HFF-Myc (cell line): ENCODE data around the gene ZNRF1.

ENCODE experiments used
- DNase-seq: peaks from one replicate; pipeline ENCODE4 v3.0.0-alpha.2; 2011; ENCODE audit warnings: low read depth; ENCODE audit errors: extremely low read depth
- H3K4me3 ChIP-seq: replicated peaks from 2 replicates; pipeline ENCODE4 v1.5.1; 2011; ENCODE audit warnings: low read depth, mild to moderate bottlenecking, control low read depth, low read length
- CTCF ChIP-seq: IDR thresholded peaks from 2 replicates; pipeline ENCODE4 v1.5.1; 2012; ENCODE audit warnings: mild to moderate bottlenecking, low read depth, low read length, control low read depth; ENCODE audit errors: missing control alignments

ZNRF1 gene

DNA sequence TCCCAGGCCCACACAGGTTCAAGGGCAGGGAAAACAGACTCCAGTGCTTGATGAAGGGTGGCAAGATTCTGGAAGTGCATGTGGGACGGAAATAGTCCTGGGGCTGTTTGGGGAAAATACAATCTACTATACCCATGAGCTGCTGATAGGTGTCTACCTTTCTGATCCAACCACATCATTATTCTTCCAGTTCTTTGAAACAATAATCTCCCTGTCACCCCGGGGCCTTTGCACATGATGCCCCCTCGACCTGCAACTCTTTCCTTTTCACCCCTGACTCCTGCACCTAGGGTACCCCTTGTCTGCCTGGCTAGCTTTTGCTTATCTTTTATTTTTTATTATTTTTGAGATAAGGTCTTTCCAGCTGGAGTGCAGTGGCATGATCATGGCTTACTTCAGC is 72.8 kb downstream of the ZNRF1 start:
- DNase-seq = no peak
- H3K4me3 ChIP-seq = no peak overlapping the region
- no peak for TF ChIP-seq CTCF

- H3K4me3 ChIP-seq = no peak overlapping the region
- no peak for TF ChIP-seq CTCF
- DNase-seq = no peak
Observed at GRCh38 chr16:75072239-75072947, 73.6 kb downstream of the ZNRF1 start.

GRCh38 chr16:75073545-75074303 is 74.9 kb downstream of the ZNRF1 start:
- H3K4me3 ChIP-seq = no peak overlapping the region
- no peak for TF ChIP-seq CTCF
- no peak for DNase-seq

DNA sequence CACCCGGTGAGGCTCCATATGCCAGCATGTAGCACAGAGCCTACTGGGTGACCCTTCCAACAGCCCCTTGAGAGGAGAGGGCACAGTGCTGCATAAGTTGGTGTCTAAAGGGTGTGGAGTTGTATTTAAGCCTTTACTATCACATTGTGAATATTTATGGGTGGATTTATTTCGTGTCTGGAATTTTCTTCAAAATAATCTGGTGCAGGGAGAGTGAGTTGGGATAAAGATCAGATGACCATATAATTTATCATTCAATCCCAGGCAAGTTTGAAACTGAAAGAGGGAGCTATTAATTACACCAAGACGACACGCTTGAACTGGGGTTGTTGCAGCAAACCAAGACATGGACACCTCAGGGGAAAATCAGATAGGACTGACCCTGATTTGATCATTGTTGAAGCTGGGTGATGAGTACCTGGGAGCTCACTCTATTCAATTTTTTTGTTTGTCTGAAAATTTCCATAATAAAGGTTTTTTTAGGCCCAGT is 75.5 kb downstream of the ZNRF1 start:
- DNase-seq = no peak
- no peak overlapping the region for H3K4me3 ChIP-seq

DNA sequence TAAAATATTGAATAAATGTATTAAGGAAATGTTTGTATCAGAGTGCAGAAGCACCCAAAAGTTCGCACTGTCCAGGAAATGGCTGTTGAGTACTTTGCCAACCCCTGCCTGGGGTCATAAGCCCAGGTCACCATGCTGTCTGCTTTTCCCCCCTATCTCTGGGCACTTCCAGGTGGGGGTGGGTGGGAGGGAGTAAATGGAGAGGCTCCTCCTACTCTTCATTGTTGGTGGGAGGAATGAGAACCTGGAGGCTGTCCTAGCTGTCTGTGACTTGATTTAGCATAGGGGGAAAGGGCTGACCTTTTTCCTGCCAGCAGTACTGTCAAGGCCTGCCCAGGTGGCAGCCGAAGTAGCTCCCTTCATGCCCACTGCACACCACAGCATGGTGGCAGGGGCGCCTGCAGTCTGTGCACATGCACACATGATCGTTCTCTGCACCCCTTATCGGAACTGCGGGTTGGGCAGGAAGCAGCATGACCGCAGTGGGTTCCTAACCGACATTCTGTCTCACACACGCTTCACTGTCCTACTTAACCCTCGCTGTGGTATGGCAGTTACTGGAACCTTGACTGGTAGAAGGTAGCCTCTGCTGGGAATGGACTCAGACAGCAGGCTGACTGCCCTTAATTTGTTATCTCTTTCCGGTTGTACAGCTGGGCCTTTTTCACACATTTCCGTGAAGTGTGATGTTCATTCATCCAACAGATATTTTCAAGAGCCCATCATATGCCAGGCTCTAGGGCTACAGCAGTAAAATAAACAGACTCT is 76.3 kb downstream of the ZNRF1 start:
- no peak overlapping the region for H3K4me3 ChIP-seq
- TF ChIP-seq CTCF = no peak
- DNase-seq = no peak

More for the DNA sequence above, 75.5 kb downstream of the ZNRF1 start:
- TF ChIP-seq CTCF = no peak

- DNase-seq = no peak
- TF ChIP-seq CTCF = no peak
- H3K4me3 ChIP-seq = no peak overlapping the region
Observed at GRCh38 chr16:75075688-75076268, 77.0 kb downstream of the ZNRF1 start.
